ACC112 (cell line): ENCODE results near the gene MVP.

Experiments
- H2AFZ ChIP-seq: fragments of 200-600 bp; sonication (generic); one replicate; pipeline ENCODE4 v1.6.0; 2017; ENCODE audit warnings: antibody characterized with exemption, low read length; ENCODE audit not compliant: unreplicated experiment
- H3K27ac ChIP-seq: fragments of 200-600 bp; sonication (generic); 2 replicates; pipeline ENCODE4 v1.5.1; 2014; ENCODE audit warnings: low read depth, mild to moderate bottlenecking, antibody characterized with exemption, low read length, moderate library complexity
- H3K27me3 ChIP-seq: fragments of 200-600 bp; sonication (generic); 2 replicates; pipeline ENCODE4 v1.6.1; 2014; ENCODE audit warnings: mild to moderate bottlenecking, antibody characterized with exemption, low read length, moderate library complexity, mixed read lengths; ENCODE audit not compliant: insufficient read depth
- H3K36me3 ChIP-seq: fragments of 200-600 bp; sonication (generic); 2 replicates; pipeline ENCODE4 v1.6.1; 2016; ENCODE audit warnings: mild to moderate bottlenecking, antibody characterized with exemption, low read length, moderate library complexity, mixed read lengths; ENCODE audit not compliant: insufficient read depth
- H3K4me1 ChIP-seq: fragments of 200-600 bp; sonication (generic); one replicate; pipeline ENCODE4 v1.6.1; 2016; ENCODE audit warnings: low read length, mixed read lengths; ENCODE audit not compliant: insufficient read depth, unreplicated experiment, control insufficient read depth
- H3K4me3 ChIP-seq: fragments of 200-600 bp; sonication (generic); 2 replicates; pipeline ENCODE4 v1.5.1; 2014; ENCODE audit warnings: mild to moderate bottlenecking, low read depth, low read length
- H3K79me2 ChIP-seq: fragments of 200-600 bp; sonication (generic); one replicate; pipeline ENCODE4 v1.6.0; 2016; ENCODE audit warnings: low read length; ENCODE audit not compliant: control insufficient read depth, unreplicated experiment, insufficient read depth

Gene MVP

GRCh38 chr16:29834079-29834478 lies 13.8 kb downstream of the MVP start:
- Histone ChIP-seq H3K27ac (no peak overlapping the region), H2AFZ (no peak overlapping the region), H3K27me3 (no peaks in the 10 kb centered on the region), H3K4me1 (no peaks in the 10 kb centered on the region), H3K79me2 (peaks cover 18% of the 10 kb centered on the region), H3K36me3 (peaks cover 24% of the 10 kb centered on the region), H3K4me3 (no peak overlapping the region)

DNA sequence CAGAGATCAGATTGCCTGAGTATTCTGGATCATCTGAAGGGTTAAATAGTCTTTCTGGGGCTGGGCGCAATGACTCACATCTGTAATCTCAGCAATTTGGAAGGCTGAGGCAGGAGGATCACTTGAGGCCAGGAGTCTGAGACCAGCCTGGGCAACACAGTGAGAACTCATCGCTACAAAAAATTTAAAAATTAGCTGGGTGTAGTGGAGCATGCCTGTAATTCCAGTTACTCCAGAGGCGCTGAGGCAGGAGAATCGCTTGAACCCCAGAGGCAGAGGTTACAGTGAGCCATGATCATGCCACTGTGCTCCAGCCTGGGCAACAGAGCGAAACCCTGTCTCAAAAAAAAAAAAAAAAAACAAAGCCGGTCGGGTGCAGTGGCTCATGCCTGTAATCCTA lies 15.7 kb downstream of the MVP start:
- no peak overlapping the region for H2AFZ ChIP-seq
- H3K36me3 ChIP-seq = peaks cover 33% of the 10 kb centered on the region
- H3K79me2 ChIP-seq = peaks cover under 1% of the 10 kb centered on the region
- no peaks in the 10 kb centered on the region for H3K4me1 ChIP-seq
- H3K27me3 ChIP-seq = no peaks in the 10 kb centered on the region
- H3K4me3 ChIP-seq = no peak overlapping the region
- H3K27ac ChIP-seq = no peak overlapping the region

DNA sequence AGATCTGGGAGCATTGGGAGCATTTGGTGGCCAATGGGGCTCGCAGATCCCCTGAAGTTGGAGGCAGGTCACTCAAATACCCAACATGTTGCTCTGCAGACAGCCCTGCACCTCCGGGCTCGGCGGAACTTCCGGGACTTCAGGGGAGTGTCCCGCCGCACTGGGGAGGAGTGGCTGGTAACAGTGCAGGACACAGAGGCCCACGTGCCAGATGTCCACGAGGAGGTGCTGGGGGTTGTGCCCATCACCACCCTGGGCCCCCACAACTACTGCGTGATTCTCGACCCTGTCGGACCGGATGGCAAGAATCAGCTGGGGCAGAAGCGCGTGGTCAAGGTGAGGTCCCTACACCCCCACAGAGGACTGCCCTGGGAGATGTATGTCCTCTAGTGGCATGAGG lies 16.4 kb downstream of the MVP start:
- H3K4me3 ChIP-seq = no peak overlapping the region
- no peak overlapping the region for H3K27ac ChIP-seq
- H2AFZ ChIP-seq = no peak overlapping the region
- H3K27me3 ChIP-seq = no peaks in the 10 kb centered on the region
- no peaks in the 10 kb centered on the region for H3K4me1 ChIP-seq
- peaks cover 33% of the 10 kb centered on the region for H3K36me3 ChIP-seq
- no peaks in the 10 kb centered on the region for H3K79me2 ChIP-seq

DNA sequence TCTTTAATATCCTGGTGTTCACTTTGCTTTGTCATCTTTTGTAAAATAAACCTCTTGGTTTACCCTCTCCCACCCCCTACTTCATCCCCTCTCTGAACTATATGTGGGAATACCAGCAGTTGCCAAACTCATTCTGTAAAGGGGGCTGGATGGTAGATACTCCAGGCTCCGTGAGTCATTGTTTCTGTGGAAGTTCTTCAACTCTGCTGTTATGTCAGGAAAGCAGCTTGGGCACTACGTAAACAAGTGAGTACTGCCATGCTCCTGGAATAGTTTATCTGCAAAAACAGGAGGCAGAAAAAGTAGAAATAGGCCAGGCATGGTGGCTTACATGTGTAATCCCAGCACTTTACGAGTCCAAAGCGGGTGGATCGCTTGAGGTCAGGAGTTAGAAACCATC lies 17.6 kb downstream of the MVP start:
- no peak overlapping the region for H2AFZ ChIP-seq
- H3K36me3 ChIP-seq = peaks cover 33% of the 10 kb centered on the region
- no peaks in the 10 kb centered on the region for H3K79me2 ChIP-seq
- no peaks in the 10 kb centered on the region for H3K27me3 ChIP-seq
- no peak overlapping the region for H3K27ac ChIP-seq
- no peaks in the 10 kb centered on the region for H3K4me1 ChIP-seq
- H3K4me3 ChIP-seq = no peak overlapping the region

GRCh38 chr16:29839822-29840221 lies 19.6 kb downstream of the MVP start:
- no peaks in the 10 kb centered on the region for H3K79me2 ChIP-seq
- no peak overlapping the region for H2AFZ ChIP-seq
- H3K4me3 ChIP-seq = no peak overlapping the region
- peaks cover 24% of the 10 kb centered on the region for H3K36me3 ChIP-seq
- H3K4me1 ChIP-seq = no peaks in the 10 kb centered on the region
- H3K27me3 ChIP-seq = no peaks in the 10 kb centered on the region
- no peak overlapping the region for H3K27ac ChIP-seq

GRCh38 chr16:29840240-29840639 lies 20.0 kb downstream of the MVP start:
- Histone ChIP-seq H3K36me3 (peaks cover 22% of the 10 kb centered on the region), H3K27me3 (no peaks in the 10 kb centered on the region), H3K4me3 (no peak overlapping the region), H3K27ac (no peak overlapping the region), H3K4me1 (no peaks in the 10 kb centered on the region), H3K79me2 (no peaks in the 10 kb centered on the region), H2AFZ (no peak overlapping the region)

GRCh38 chr16:29841631-29842030 lies 21.4 kb downstream of the MVP start:
- Histone ChIP-seq H3K27ac (no peak overlapping the region), H3K27me3 (no peaks in the 10 kb centered on the region), H3K36me3 (peaks cover 19% of the 10 kb centered on the region), H3K4me3 (no peak overlapping the region), H3K79me2 (no peaks in the 10 kb centered on the region), H3K4me1 (no peaks in the 10 kb centered on the region), H2AFZ (no peak overlapping the region)

DNA sequence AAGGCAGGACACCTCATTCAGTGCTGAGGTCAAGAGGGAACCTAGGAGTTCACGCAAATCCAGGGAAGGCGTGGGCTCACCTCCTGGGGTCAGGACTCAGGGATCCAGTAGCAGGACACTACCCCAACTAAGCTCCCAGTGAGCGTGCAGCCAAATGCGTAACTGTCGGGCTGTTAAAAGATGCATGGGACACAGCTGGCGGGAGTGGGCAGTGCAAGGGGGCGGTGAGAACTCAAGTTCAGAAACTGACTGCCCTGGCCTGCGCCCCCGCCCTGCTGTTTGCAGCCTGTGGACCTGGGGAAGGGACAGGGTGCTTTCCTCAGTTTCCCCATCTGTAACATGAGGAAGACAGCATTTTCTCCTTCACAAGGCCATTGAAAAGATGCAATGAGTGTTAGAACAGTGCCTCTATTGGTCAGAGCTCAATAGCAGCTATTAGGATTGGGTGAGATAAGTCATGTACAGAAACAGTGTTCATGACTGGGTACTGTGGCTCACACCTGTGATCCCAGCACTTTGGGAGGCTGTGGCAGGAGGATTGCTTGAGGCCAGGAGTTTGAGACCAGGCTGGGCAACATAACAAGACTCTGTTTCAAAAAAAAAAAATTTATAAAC lies 22.6 kb downstream of the MVP start:
- Histone ChIP-seq H3K79me2 (no peaks in the 10 kb centered on the region), H3K4me3 (no peak overlapping the region), H3K27ac (no peak overlapping the region), H3K4me1 (no peaks in the 10 kb centered on the region), H2AFZ (no peak overlapping the region), H3K36me3 (peaks cover 21% of the 10 kb centered on the region; the same call in 1 of the 2 replicates), H3K27me3 (no peaks in the 10 kb centered on the region)

DNA sequence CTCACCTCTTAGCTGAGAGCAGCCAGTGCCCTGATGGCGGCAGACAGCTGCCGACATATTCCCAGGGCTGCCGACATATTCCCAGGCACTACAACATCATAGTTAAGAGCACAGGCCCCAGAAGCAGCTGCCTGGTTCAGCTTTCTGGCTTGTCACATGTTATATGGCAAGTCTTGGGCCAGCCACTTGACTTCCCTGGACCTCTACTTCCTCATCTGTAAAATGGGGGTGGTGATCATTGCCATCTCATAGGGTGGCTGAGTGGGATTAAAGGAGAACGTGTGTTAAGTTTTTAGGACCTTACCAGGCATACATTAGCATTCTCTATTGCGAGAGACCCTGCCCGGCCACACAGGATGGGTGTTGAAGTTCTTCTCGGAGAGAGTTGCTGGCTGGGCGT lies 23.7 kb downstream of the MVP start:
- Histone ChIP-seq H3K27me3 (no peaks in the 10 kb centered on the region), H3K27ac (no peak overlapping the region), H3K4me3 (no peak overlapping the region), H2AFZ (no peak overlapping the region), H3K4me1 (no peaks in the 10 kb centered on the region), H3K79me2 (no peaks in the 10 kb centered on the region), H3K36me3 (peaks cover 21% of the 10 kb centered on the region; the same call in 1 of the 2 replicates)

GRCh38 chr16:29844575-29845331 lies 24.5 kb downstream of the MVP start:
- no peaks in the 10 kb centered on the region for H3K27me3 ChIP-seq
- no peaks in the 10 kb centered on the region for H3K4me1 ChIP-seq
- peaks cover 22% of the 10 kb centered on the region; the same call in 1 of the 2 replicates for H3K36me3 ChIP-seq
- no peak overlapping the region for H3K4me3 ChIP-seq
- H3K27ac ChIP-seq = no peak overlapping the region
- H3K79me2 ChIP-seq = no peaks in the 10 kb centered on the region
- H2AFZ ChIP-seq = no peak overlapping the region

GRCh38 chr16:29845656-29846055 lies 25.4 kb downstream of the MVP start:
- Histone ChIP-seq H3K4me1 (no peaks in the 10 kb centered on the region), H3K4me3 (no peak overlapping the region), H3K27me3 (no peaks in the 10 kb centered on the region), H2AFZ (no peak overlapping the region), H3K36me3 (peaks cover 15% of the 10 kb centered on the region; the same call in 1 of the 2 replicates), H3K79me2 (no peaks in the 10 kb centered on the region), H3K27ac (no peak overlapping the region)
